ENCODE data around the gene RELN.

- TF ChIP-seq CTCF (IDR thresholded peaks at IDR 0.05 in 8 of 11, conservative IDR thresholded peaks at IDR 0.05 in 3 of 11) (no peak), POLR2A (IDR thresholded peaks at IDR 0.05) (no peak)
Measured at GRCh38 chr7:103710247-103710646, 279.2 kb downstream of the RELN start.

Data from spleen (tissue), 7 donors.